Neural progenitor cell (in vitro differentiated cells): Measurements from ENCODE around the gene ZAP70. TPM values are rescaled to one million over a fixed set of nuclear protein-coding genes. Genes with fewer than 3 reads are reported as not detected.

Source experiments
- DNase-seq: peaks from one replicate; pipeline ENCODE4 v3.0.0-alpha.2; 2016; ENCODE audit warnings: low spot score
- H2AFZ ChIP-seq: fragments of 200-600 bp; sonication (generic); replicated peaks from 2 replicates; pipeline ENCODE4 v1.6.1; 2016; ENCODE audit warnings: antibody characterized with exemption
- H3F3A ChIP-seq: fragments of 200-600 bp; sonication (generic); 2 replicates; pipeline ENCODE4 v1.6.1; 2016; ENCODE audit warnings: antibody characterized with exemption, low read depth
- H3K27ac ChIP-seq: fragments of 200-600 bp; sonication (generic); 2 replicates; pipeline ENCODE4 v1.5.1; 2016; ENCODE audit warnings: mild to moderate bottlenecking
- H3K27me3 ChIP-seq: fragments of 200-600 bp; sonication (generic); 2 replicates; pipeline ENCODE4 v1.6.1; 2016; ENCODE audit warnings: mild to moderate bottlenecking, moderate library complexity
- H3K36me3 ChIP-seq: fragments of 200-600 bp; sonication (generic); 2 replicates; pipeline ENCODE4 v1.5.1; 2016
- H3K4me1 ChIP-seq: fragments of 200-600 bp; sonication (generic); 2 replicates; pipeline ENCODE4 v1.6.1; 2016; ENCODE audit warnings: mixed run types
- H3K4me2 ChIP-seq: fragments of 200-600 bp; sonication (generic); 2 replicates; pipeline ENCODE4 v1.6.1; 2016
- H3K4me3 ChIP-seq: fragments of 200-600 bp; sonication (generic); 2 replicates; pipeline ENCODE4 v1.5.1; 2016
- H3K79me2 ChIP-seq: fragments of 200-600 bp; sonication (generic); 2 replicates; pipeline ENCODE4 v1.6.1; 2016; ENCODE audit warnings: low read depth
- H3K9ac ChIP-seq: fragments of 200-600 bp; sonication (generic); 2 replicates; pipeline ENCODE4 v1.6.1; 2016
- H3K9me3 ChIP-seq: fragments of 200-600 bp; sonication (generic); 2 replicates; pipeline ENCODE4 v1.5.1; 2016; ENCODE audit warnings: low read depth
- H4K20me1 ChIP-seq: fragments of 200-600 bp; sonication (generic); 2 replicates; pipeline ENCODE4 v1.6.1; 2016; ENCODE audit warnings: low read depth
- H3K27ac Mint-ChIP-seq: 3 replicates; pipeline ENCODE4 v1.8.0; 2021; ENCODE audit warnings: mixed read lengths
- H3K27me3 Mint-ChIP-seq: 2 replicates; pipeline ENCODE4 v1.8.0; 2022; ENCODE audit warnings: low read depth, mild to moderate bottlenecking, inconsistent platforms, moderate library complexity, mixed read lengths; ENCODE audit not compliant: insufficient read depth
- H3K36me3 Mint-ChIP-seq: 3 replicates; pipeline ENCODE4 v1.8.0; 2021; ENCODE audit warnings: mixed read lengths
- H3K4me1 Mint-ChIP-seq: 3 replicates; pipeline ENCODE4 v1.8.0; 2021; ENCODE audit warnings: mixed read lengths
- H3K4me3 Mint-ChIP-seq: 3 replicates; pipeline ENCODE4 v1.8.0; 2021; ENCODE audit warnings: mild to moderate bottlenecking, moderate library complexity, mixed read lengths
- H3K9me3 Mint-ChIP-seq: 3 replicates; pipeline ENCODE4 v1.8.0; 2020; ENCODE audit warnings: mixed read lengths
- EZH2 ChIP-seq: fragments of 200-600 bp; sonication (generic); IDR thresholded peaks from 2 replicates; pipeline ENCODE4 v1.6.1; 2017; ENCODE audit warnings: antibody characterized with exemption, mild to moderate bottlenecking, moderate library complexity
- EZH2phosphoT487 ChIP-seq: fragments of 200-600 bp; sonication (generic); IDR thresholded peaks from 2 replicates; pipeline ENCODE4 v1.6.1; 2017; ENCODE audit warnings: antibody characterized with exemption
- total RNA-seq: library from RNA; depleted of rRNA; stranded (reverse); fragments of >200 nt; gene quantifications from 2 replicates; pipeline ENCODE4 v1.2.3, GENCODE V29; 2015; ENCODE audit warnings: low replicate concordance
- TF ChIP-seq, protein P1 (sequence below): fragments of 200-600 bp; sonication (generic); IDR thresholded peaks from 2 replicates; pipeline ENCODE4 v1.5.1; 2017; ENCODE audit warnings: antibody characterized with exemption, mild to moderate bottlenecking

The ZAP70 gene
- total RNA-seq, 1 donor from 2014 or later: not detected

DNA sequence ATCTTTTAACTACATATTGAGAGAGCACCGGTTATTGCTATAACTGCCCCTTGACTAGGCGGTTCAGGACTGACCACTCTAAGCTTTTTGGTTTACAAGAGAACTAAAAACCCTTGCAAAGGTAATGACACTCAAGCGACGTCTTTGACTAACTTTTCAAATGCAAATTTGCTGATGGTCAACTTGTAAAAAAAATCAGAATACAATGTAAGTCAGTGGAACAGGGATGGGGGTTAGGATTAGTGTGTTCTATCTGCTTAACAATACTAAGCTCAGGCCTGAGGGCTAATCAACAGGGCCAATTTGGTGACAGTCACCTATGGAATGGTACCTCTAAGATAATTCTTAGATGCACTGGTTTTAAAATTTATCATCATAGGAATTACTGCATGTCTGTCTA, 57.1 kb downstream of the ZAP70 start:
- no peaks in the 10 kb centered on the region for H3K27me3 ChIP-seq
- no peak overlapping the region for H3K4me2 ChIP-seq
- H3K27ac ChIP-seq: no peak overlapping the region
- no peaks in the 10 kb centered on the region for H4K20me1 ChIP-seq
- H3K4me3 ChIP-seq: no peak overlapping the region
- H3K4me1 ChIP-seq: peaks cover 6% of the 10 kb centered on the region
- Mint-ChIP-seq H3K36me3 (peaks cover 15% of the 10 kb centered on the region), H3K4me3 (no peak overlapping the region), H3K27me3 (no peaks in the 10 kb centered on the region), H3K9me3 (no peaks in the 10 kb centered on the region), H3K4me1 (peaks cover 2% of the 10 kb centered on the region), H3K27ac (no peak overlapping the region)
- no peaks in the 10 kb centered on the region for H3K79me2 ChIP-seq
- no peaks in the 10 kb centered on the region for H3F3A ChIP-seq
- H3K9ac ChIP-seq: no peak overlapping the region
- no peak overlapping the region for H2AFZ ChIP-seq
- DNase-seq: no peak
- H3K9me3 ChIP-seq: no peaks in the 10 kb centered on the region
- TF ChIP-seq, protein P1, sequence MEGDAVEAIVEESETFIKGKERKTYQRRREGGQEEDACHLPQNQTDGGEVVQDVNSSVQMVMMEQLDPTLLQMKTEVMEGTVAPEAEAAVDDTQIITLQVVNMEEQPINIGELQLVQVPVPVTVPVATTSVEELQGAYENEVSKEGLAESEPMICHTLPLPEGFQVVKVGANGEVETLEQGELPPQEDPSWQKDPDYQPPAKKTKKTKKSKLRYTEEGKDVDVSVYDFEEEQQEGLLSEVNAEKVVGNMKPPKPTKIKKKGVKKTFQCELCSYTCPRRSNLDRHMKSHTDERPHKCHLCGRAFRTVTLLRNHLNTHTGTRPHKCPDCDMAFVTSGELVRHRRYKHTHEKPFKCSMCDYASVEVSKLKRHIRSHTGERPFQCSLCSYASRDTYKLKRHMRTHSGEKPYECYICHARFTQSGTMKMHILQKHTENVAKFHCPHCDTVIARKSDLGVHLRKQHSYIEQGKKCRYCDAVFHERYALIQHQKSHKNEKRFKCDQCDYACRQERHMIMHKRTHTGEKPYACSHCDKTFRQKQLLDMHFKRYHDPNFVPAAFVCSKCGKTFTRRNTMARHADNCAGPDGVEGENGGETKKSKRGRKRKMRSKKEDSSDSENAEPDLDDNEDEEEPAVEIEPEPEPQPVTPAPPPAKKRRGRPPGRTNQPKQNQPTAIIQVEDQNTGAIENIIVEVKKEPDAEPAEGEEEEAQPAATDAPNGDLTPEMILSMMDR: no peak
- TF ChIP-seq EZH2phosphoT487 (no peak), EZH2 (no peak)
- no peaks in the 10 kb centered on the region for H3K36me3 ChIP-seq

DNA sequence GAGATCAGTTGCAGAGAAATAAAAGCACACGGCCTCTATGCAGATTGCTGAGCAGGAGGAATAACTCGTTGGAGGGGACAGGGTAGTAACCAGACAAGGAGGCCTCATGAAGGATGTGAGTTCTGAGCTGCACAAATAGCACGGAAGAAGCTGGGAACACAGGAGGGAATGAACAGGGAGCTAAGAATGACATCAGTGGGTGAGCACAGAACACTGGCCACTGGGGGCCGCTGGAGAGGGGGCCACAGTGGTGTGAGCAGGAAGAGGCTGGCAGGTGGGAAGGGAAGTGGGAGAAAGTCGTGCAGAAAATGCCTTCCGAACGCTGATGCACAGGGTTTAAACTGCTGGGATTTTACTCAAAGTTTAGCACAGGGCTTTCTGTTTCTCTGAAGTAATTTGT, 61.0 kb downstream of the ZAP70 start:
- Histone ChIP-seq H4K20me1 (no peaks in the 10 kb centered on the region), H3F3A (no peaks in the 10 kb centered on the region), H3K9me3 (no peaks in the 10 kb centered on the region), H3K4me2 (no peak overlapping the region), H3K79me2 (no peaks in the 10 kb centered on the region), H2AFZ (no peak overlapping the region), H3K4me1 (peaks cover 6% of the 10 kb centered on the region), H3K27me3 (no peaks in the 10 kb centered on the region), H3K4me3 (no peak overlapping the region), H3K9ac (no peak overlapping the region), H3K36me3 (no peaks in the 10 kb centered on the region), H3K27ac (no peak overlapping the region)
- Mint-ChIP-seq H3K36me3 (peaks cover 26% of the 10 kb centered on the region), H3K4me1 (peaks cover 2% of the 10 kb centered on the region), H3K27me3 (no peaks in the 10 kb centered on the region), H3K27ac (peak overlapping the region; percentile 0), H3K4me3 (no peak overlapping the region), H3K9me3 (no peaks in the 10 kb centered on the region)
- TF ChIP-seq, protein P1: peak; percentile 61
- no peak for TF ChIP-seq EZH2
- peak; percentile 48 for DNase-seq

- no peaks in the 10 kb centered on the region for H3K9me3 Mint-ChIP-seq
- no peak overlapping the region for H3K4me3 Mint-ChIP-seq
- H3K4me1 ChIP-seq: peaks cover 6% of the 10 kb centered on the region
- H3K4me1 Mint-ChIP-seq: peaks cover 2% of the 10 kb centered on the region
- no peaks in the 10 kb centered on the region for H3K36me3 ChIP-seq
- H3K4me2 ChIP-seq: no peak overlapping the region
- peaks cover 26% of the 10 kb centered on the region for H3K36me3 Mint-ChIP-seq
- H3K4me3 ChIP-seq: no peak overlapping the region
- TF ChIP-seq EZH2 (no peak), EZH2phosphoT487 (no peak)
- TF ChIP-seq, protein P1: no peak
- H3F3A ChIP-seq: no peaks in the 10 kb centered on the region
- no peak overlapping the region for H3K27ac Mint-ChIP-seq
- no peaks in the 10 kb centered on the region for H4K20me1 ChIP-seq
- no peaks in the 10 kb centered on the region for H3K27me3 Mint-ChIP-seq
- H3K9me3 ChIP-seq: no peaks in the 10 kb centered on the region
- no peak overlapping the region for H3K27ac ChIP-seq
- H3K9ac ChIP-seq: no peak overlapping the region
- H3K27me3 ChIP-seq: no peaks in the 10 kb centered on the region
- H3K79me2 ChIP-seq: no peaks in the 10 kb centered on the region
- DNase-seq: no peak
- no peak overlapping the region for H2AFZ ChIP-seq
Observed at GRCh38 chr2:97775074-97775473, 61.7 kb downstream of the ZAP70 start.

- no peaks in the 10 kb centered on the region for H3K4me1 Mint-ChIP-seq
- H3K4me3 Mint-ChIP-seq: no peak overlapping the region
- Histone ChIP-seq H3K79me2 (no peaks in the 10 kb centered on the region), H3K9ac (no peak overlapping the region), H3K4me2 (no peak overlapping the region), H3K9me3 (no peaks in the 10 kb centered on the region), H3K36me3 (no peaks in the 10 kb centered on the region), H3F3A (no peaks in the 10 kb centered on the region), H3K4me3 (no peak overlapping the region), H3K27ac (no peak overlapping the region), H4K20me1 (peaks cover 5% of the 10 kb centered on the region), H3K4me1 (no peaks in the 10 kb centered on the region), H3K27me3 (no peaks in the 10 kb centered on the region), H2AFZ (no peak overlapping the region)
- H3K9me3 Mint-ChIP-seq: no peaks in the 10 kb centered on the region
- H3K36me3 Mint-ChIP-seq: peaks cover 23% of the 10 kb centered on the region
- no peak for DNase-seq
- TF ChIP-seq EZH2phosphoT487 (no peak), EZH2 (no peak)
- TF ChIP-seq, protein P1: no peak
- H3K27ac Mint-ChIP-seq: no peak overlapping the region
- H3K27me3 Mint-ChIP-seq: no peaks in the 10 kb centered on the region
Observed at GRCh38 chr2:97779141-97779540, 65.8 kb downstream of the ZAP70 start.
